Measurements from ENCODE around the gene SSNA1.

Gene SSNA1

GRCh38 chr9:137156567-137157375 is 31.7 kb upstream of the SSNA1 start:
- DNase-seq: peak; percentile 47

- no peak for DNase-seq
Observed at GRCh38 chr9:137157618-137158415, 30.7 kb upstream of the SSNA1 start.

- peak; percentile 67 for DNase-seq
Observed at GRCh38 chr9:137158625-137159024, 29.9 kb upstream of the SSNA1 start.

- no peak for DNase-seq
Observed at GRCh38 chr9:137159105-137160053, 29.1 kb upstream of the SSNA1 start.

GRCh38 chr9:137160054-137160425 is 28.4 kb upstream of the SSNA1 start:
- DNase-seq: no peak

GRCh38 chr9:137160716-137161557 is 27.5 kb upstream of the SSNA1 start:
- DNase-seq: peak; percentile 94

GRCh38 chr9:137161558-137162486 is 26.7 kb upstream of the SSNA1 start:
- peak; percentile 90 for DNase-seq

- DNase-seq: peak; percentile 90
Observed at GRCh38 chr9:137162505-137163364, 25.7 kb upstream of the SSNA1 start.

GRCh38 chr9:137163365-137163715 is 25.1 kb upstream of the SSNA1 start:
- DNase-seq: peak; percentile 55

- no peak for DNase-seq
Observed at GRCh38 chr9:137163805-137164204, 24.7 kb upstream of the SSNA1 start.

GRCh38 chr9:137164370-137165249 is 23.9 kb upstream of the SSNA1 start:
- DNase-seq: no peak

GRCh38 chr9:137165250-137165836 is 23.1 kb upstream of the SSNA1 start:
- DNase-seq: no peak

- DNase-seq: peak; percentile 43
Observed at GRCh38 chr9:137166380-137167229, 21.9 kb upstream of the SSNA1 start.

GRCh38 chr9:137167277-137167746 is 21.2 kb upstream of the SSNA1 start:
- peak; percentile 78 for DNase-seq

- peak; percentile 91 for DNase-seq
Observed at GRCh38 chr9:137167747-137168572, 20.5 kb upstream of the SSNA1 start.

- peak; percentile 83 for DNase-seq
Observed at GRCh38 chr9:137168573-137168903, 19.9 kb upstream of the SSNA1 start.
